HG03025 (cell line): Measurements from ENCODE around the gene GLS2.
"Not testable (repeated sequence)": the region's sequence is repeated elsewhere in the genome, so short reads cannot be mapped to it uniquely, and the experiment has no call there.

Experiments
- ATAC-seq: cut with Tn5 transposase; IDR thresholded peaks from one replicate; pipeline ENCODE4 v1.9.1; 2021; ENCODE audit warnings: mild to moderate bottlenecking, moderate library complexity; ENCODE audit not compliant: unreplicated experiment, low FRiP score

Gene GLS2

GRCh38 chr12:56448860-56449621, 38.9 kb downstream of the GLS2 start, which contains the start of gene TIMELESS:
TSS of gene TIMELESS (minus strand) at chr12:56449426. CDS start at chr12:56434170, 15,256 bp downstream.
- peak; percentile 91 for ATAC-seq

DNA sequence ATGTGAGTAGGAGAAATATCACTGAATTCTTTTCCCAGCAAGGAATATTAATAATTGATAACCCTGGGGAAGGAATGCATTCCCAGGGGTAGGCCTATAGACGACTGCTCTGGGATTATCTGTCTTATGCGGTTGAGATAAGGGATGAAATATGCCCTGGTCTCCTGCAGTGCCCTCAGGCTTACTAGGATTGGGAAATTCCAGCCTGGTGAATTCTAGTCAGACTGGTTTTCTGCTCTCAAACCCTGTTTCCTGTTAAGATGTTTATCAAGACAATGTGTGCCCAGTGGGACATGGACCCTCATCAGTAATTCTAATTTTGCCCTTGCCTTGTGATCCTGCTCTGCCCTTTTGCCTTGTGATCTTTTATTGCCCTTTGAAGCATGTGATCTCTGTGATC, 44.8 kb downstream of the GLS2 start:
- not testable (repeated sequence) for ATAC-seq

GRCh38 chr12:56437430-56438176, 50.4 kb downstream of the GLS2 start:
- ATAC-seq, result no peak

DNA sequence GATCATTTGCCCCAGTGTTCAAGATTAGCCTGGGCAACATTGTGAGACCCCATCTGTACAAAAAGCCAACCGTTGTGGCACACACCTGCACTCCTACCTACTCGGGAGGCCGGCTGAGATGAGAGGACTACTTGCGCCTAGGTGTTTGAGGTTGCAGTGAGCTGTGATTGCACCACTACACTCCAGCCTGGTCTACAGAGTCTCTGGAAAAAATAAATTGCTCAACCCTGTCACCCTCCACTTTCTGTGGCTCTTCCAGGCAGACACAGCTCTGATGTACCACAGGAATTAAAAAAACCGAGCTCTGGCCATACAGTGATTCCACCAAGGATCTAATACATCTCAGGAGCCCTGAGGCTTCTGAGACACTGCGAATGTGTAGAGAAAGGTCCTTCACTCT, 53.1 kb downstream of the GLS2 start:
- no peak for ATAC-seq

DNA sequence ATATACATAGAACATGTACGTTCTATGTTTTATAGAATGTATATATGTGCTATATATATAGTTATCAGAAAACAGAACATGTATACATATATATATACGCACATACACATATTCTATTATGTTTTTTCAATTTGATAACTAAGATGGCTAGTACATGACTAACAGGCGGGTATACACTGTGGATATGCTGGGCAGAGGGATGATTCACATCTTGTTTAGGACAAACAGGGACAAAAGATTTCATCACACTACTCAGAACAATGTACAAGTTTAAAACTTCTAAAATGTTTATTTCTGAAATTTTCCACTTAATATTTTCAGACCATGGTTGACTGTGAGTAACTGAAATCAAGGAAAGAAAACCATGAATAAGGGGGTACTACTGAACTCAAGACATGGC, 56.1 kb downstream of the GLS2 start:
- ATAC-seq, result no peak

- ATAC-seq, result no peak
Measured at GRCh38 chr12:56431288-56431687, 56.7 kb downstream of the GLS2 start.

GRCh38 chr12:56425940-56426438, 62.0 kb downstream of the GLS2 start:
- no peak for ATAC-seq

DNA sequence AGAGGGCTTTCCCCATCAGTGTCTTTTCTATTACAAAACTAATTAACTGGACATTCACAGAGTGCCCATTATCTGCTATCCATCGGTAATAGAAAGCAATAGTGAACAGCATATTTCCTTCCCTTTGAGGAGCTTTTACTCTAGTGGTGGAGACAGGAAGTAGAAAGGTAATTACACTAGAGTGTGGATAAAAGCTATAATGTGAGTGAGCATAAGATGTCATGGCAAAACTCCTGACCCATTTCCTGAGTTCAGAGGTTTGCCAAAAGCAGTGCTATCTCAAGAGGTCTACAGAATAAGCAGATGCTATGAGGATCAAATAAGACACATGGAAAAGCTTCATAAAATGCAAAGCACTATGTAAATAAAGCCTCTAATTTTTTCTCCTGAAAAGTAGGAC, 62.8 kb downstream of the GLS2 start:
- no peak for ATAC-seq
